PC-9 (cell line): ENCODE results near the gene ENO4. TPM values are rescaled to one million over a fixed set of nuclear protein-coding genes. Genes with fewer than 3 reads are reported as not detected.

ENCODE experiments used
- BruUV-seq: library from RNA; stranded (reverse); fragments of 400-500 nt; replicated peaks from 2 replicates; lab custom pipeline; 2021; lab: Mats Ljungman, UMichigan
- CTCF ChIA-PET: fragments of 300-600 bp; sonication (Branson Sonifier 250); formaldehyde crosslinking; loops from one replicate; lab custom pipeline; 2022; ENCODE audit warnings: antibody characterized with exemption; lab: Charles Lee
- POLR2A ChIA-PET: fragments of 300-600 bp; sonication (Branson Sonifier 250); formaldehyde crosslinking; loops from one replicate; lab custom pipeline; 2022; ENCODE audit warnings: antibody characterized with exemption; ENCODE audit not compliant: unreplicated experiment; lab: Charles Lee
- DNase-seq, 2 experiments: peaks; one replicate each; pipeline versions ENCODE4 v3.0.0 to v3.0.0-alpha.2; 2015 to 2022; ENCODE audit warnings: mixed read lengths in 1 of 2
- H2AFZ ChIP-seq: fragments of 200-600 bp; sonication (generic); 2 replicates; pipeline ENCODE4 v1.8.1; 2017; ENCODE audit warnings: antibody characterized with exemption
- H3F3A ChIP-seq: fragments of 200-600 bp; sonication (generic); 2 replicates; pipeline ENCODE4 v1.8.1; 2017; ENCODE audit warnings: antibody characterized with exemption, mild to moderate bottlenecking, low read depth; ENCODE audit not compliant: insufficient read depth
- H3K27ac ChIP-seq: fragments of 200-600 bp; sonication (generic); 2 replicates; pipeline ENCODE4 v1.6.1; 2016; ENCODE audit warnings: mixed run types
- H3K27me3 ChIP-seq: fragments of 200-600 bp; sonication (generic); 2 replicates; pipeline ENCODE4 v1.6.1; 2016; ENCODE audit warnings: low read depth, mixed run types; ENCODE audit not compliant: insufficient read depth
- H3K36me3 ChIP-seq: fragments of 200-600 bp; sonication (generic); 2 replicates; pipeline ENCODE4 v1.6.1; 2016; ENCODE audit warnings: low read depth, mixed run types
- H3K4me1 ChIP-seq: fragments of 200-600 bp; sonication (generic); replicated peaks from 2 replicates; pipeline ENCODE4 v1.6.1; 2016; ENCODE audit warnings: mixed run types; ENCODE audit not compliant: insufficient read depth
- H3K4me2 ChIP-seq: fragments of 200-600 bp; sonication (generic); 2 replicates; pipeline ENCODE4 v1.6.1; 2017; ENCODE audit warnings: mixed run types
- H3K4me3 ChIP-seq: fragments of 200-600 bp; sonication (generic); 2 replicates; pipeline ENCODE4 v1.6.1; 2016; ENCODE audit warnings: mixed run types
- H3K79me2 ChIP-seq: fragments of 200-600 bp; sonication (generic); 2 replicates; pipeline ENCODE4 v1.6.1; 2017; ENCODE audit warnings: low read depth, mixed run types
- H3K9me2 ChIP-seq: fragments of 200-600 bp; sonication (generic); 2 replicates; pipeline ENCODE4 v1.8.1; 2017; ENCODE audit warnings: mild to moderate bottlenecking; ENCODE audit not compliant: insufficient read depth
- H3K9me3 ChIP-seq: fragments of 200-600 bp; sonication (generic); 2 replicates; pipeline ENCODE4 v1.8.1; 2016; ENCODE audit warnings: low read depth; ENCODE audit not compliant: insufficient read depth
- H4K20me1 ChIP-seq: fragments of 200-600 bp; sonication (generic); 2 replicates; pipeline ENCODE4 v1.8.1; 2017; ENCODE audit not compliant: insufficient read depth
- CTCF ChIP-seq: fragments of 200-600 bp; sonication (generic); conservative IDR thresholded peaks from 2 replicates; pipeline ENCODE4 v1.6.1; 2017; ENCODE audit warnings: mixed run types, antibody characterized with exemption, mild to moderate bottlenecking, moderate library complexity
- EZH2 ChIP-seq: fragments of 200-600 bp; sonication (generic); IDR thresholded peaks from 2 replicates; pipeline ENCODE4 v1.8.0; 2017; ENCODE audit warnings: antibody characterized with exemption, low read depth
- intact Hi-C: fragments of 100-400 bp; cut with micrococcal nuclease; formaldehyde crosslinking; loops from one replicate; pipeline ENCODE4 v1.10.0; 2022; ENCODE audit not compliant: unreplicated experiment
- total RNA-seq: library from RNA; stranded (reverse); gene quantifications from 2 replicates; pipeline ENCODE4 v1.2.3, GENCODE V29; 2021

Gene ENO4
- total RNA-seq, 1 experiment from 2014 or later = 0.79 TPM

- ChIA-PET POLR2A (no interaction called here), CTCF (no interaction called here)
- TF ChIP-seq CTCF (no peak), EZH2 (no peak)
- no TSS peak for BruUV-seq
- intact Hi-C loops = no loop called here
- no peaks in the 10 kb centered on the region for H3K27me3 ChIP-seq
- H3K4me3 ChIP-seq = no peak overlapping the region
- H3F3A ChIP-seq = no peaks in the 10 kb centered on the region
- H3K79me2 ChIP-seq = no peaks in the 10 kb centered on the region
- H3K9me2 ChIP-seq = no peaks in the 10 kb centered on the region
- H3K36me3 ChIP-seq = no peaks in the 10 kb centered on the region
- no peak overlapping the region for H2AFZ ChIP-seq
- peaks cover 4% of the 10 kb centered on the region; the same call in 1 of the 2 replicates for H3K9me3 ChIP-seq
- H4K20me1 ChIP-seq = no peaks in the 10 kb centered on the region
- peak; percentile 5 to 81 for DNase-seq
- H3K27ac ChIP-seq = no peak overlapping the region
- H3K4me1 ChIP-seq = peaks cover 17% of the 10 kb centered on the region
- no peak overlapping the region for H3K4me2 ChIP-seq
Measured at GRCh38 chr10:116852246-116852645, 2.9 kb downstream of the ENO4 start.

GRCh38 chr10:116853287-116853686, 4.0 kb downstream of the ENO4 start:
- intact Hi-C loops = no loop called here
- CTCF ChIA-PET = no interaction called here
- POLR2A ChIA-PET = no interaction called here
- Histone ChIP-seq H3K4me3 (no peak overlapping the region), H3F3A (no peaks in the 10 kb centered on the region), H3K4me1 (peaks cover 17% of the 10 kb centered on the region), H3K4me2 (no peak overlapping the region), H4K20me1 (no peaks in the 10 kb centered on the region), H3K9me2 (no peaks in the 10 kb centered on the region), H3K9me3 (peaks cover 4% of the 10 kb centered on the region; the same call in 1 of the 2 replicates), H3K36me3 (no peaks in the 10 kb centered on the region), H3K27ac (no peak overlapping the region), H2AFZ (no peak overlapping the region), H3K27me3 (no peaks in the 10 kb centered on the region), H3K79me2 (no peaks in the 10 kb centered on the region)
- BruUV-seq = no TSS peak
- DNase-seq = no peak
- no peak for TF ChIP-seq CTCF
- TF ChIP-seq EZH2 = no peak

GRCh38 chr10:116853701-116854100, 4.4 kb downstream of the ENO4 start:
- peaks cover 4% of the 10 kb centered on the region; the same call in 1 of the 2 replicates for H3K9me3 ChIP-seq
- no peaks in the 10 kb centered on the region for H3K9me2 ChIP-seq
- no peak overlapping the region for H2AFZ ChIP-seq
- ChIA-PET CTCF (no interaction called here), POLR2A (no interaction called here)
- no peaks in the 10 kb centered on the region for H3K27me3 ChIP-seq
- no peak overlapping the region for H3K27ac ChIP-seq
- peaks cover 17% of the 10 kb centered on the region for H3K4me1 ChIP-seq
- no peak for DNase-seq
- BruUV-seq = no TSS peak
- H3K4me2 ChIP-seq = no peak overlapping the region
- H3K79me2 ChIP-seq = no peaks in the 10 kb centered on the region
- no peaks in the 10 kb centered on the region for H3F3A ChIP-seq
- no peaks in the 10 kb centered on the region for H3K36me3 ChIP-seq
- intact Hi-C loops = no loop called here
- no peaks in the 10 kb centered on the region for H4K20me1 ChIP-seq
- TF ChIP-seq CTCF (no peak), EZH2 (no peak)
- H3K4me3 ChIP-seq = no peak overlapping the region
